Astrocyte of the hippocampus (primary cell): ENCODE measurements around the gene CCR5AS.

Source experiments
- DNase-seq: peaks from one replicate; pipeline ENCODE4 v3.0.0; 2011; ENCODE audit warnings: low read depth, low spot score

The CCR5AS gene

DNA sequence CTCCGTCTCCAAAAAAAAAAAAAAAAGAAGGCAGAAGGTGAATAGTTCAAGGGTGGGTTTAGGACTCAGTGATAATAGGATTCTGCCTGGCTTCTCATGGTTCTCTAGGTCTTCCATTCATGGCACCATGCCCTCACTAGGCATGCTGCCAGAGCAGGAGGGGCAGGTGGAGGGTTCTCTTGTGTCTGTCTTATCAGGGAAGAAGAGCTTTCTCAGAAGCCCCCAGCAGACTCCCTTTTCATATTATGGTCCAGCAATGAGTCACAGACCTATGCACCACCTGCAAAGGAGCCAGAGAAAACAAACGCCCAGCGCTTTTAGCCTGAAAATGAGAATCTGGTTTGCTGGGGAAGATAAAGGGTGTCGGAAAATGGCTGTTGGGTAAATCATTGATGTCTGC lies 50.0 kb downstream of the CCR5AS start:
- no peak for DNase-seq

DNA sequence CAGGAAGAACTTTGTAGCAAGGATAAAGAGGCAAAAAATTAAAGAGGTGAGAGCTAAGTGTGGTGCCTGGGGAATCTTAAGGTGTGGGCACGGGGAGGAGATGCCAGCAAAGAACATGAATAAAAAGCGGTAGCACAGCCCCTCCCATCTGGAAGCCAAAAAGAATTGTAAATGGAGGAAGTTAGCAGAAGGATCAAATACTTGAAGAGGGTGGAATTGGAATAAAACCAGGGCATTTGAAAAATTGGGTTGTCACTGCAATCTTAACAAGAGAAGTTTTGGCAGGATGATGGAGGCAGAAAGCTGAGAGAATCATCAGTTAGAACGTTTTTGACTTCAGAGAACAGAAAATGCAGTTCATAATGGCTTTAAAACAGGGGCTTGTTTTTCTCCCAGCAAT lies 50.6 kb downstream of the CCR5AS start:
- no peak for DNase-seq

DNA sequence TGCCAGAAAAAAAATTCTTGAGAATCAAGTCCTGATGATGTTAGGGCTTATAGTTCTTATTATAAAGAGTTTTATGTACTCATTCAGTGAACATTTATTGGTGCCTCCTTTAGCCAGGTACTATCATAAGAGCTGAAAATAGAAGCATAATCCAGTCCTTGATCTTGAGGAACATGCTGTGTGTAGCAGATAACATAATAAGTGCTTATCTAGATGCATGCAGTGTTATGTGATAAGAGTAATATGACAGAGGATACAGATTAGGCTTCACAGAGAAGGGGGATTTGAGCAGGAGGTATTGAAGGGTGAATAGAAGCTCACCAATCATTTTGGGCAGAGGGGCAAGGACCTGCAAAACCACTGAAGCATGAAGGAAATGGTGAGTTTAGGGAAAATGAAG lies 51.9 kb downstream of the CCR5AS start:
- no peak for DNase-seq

DNA sequence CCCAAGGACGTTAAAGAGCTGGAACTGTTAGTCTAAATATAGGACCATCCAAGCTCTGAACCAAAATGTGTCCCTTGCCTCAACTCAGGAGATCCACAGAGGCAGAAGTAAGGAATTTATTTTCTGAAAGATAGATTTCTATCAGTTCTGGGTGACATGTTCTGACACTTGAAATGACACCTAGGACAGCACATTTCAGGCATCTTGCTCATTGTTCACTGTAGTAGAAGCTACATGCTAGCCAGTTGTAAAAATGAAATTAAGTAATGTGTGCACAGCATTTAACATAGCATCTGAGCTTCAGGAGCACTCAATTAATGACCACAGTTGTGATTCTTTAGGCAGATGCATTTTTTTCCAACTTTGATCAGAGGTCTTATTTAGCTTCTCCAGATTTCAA lies 52.4 kb downstream of the CCR5AS start:
- DNase-seq: no peak

DNA sequence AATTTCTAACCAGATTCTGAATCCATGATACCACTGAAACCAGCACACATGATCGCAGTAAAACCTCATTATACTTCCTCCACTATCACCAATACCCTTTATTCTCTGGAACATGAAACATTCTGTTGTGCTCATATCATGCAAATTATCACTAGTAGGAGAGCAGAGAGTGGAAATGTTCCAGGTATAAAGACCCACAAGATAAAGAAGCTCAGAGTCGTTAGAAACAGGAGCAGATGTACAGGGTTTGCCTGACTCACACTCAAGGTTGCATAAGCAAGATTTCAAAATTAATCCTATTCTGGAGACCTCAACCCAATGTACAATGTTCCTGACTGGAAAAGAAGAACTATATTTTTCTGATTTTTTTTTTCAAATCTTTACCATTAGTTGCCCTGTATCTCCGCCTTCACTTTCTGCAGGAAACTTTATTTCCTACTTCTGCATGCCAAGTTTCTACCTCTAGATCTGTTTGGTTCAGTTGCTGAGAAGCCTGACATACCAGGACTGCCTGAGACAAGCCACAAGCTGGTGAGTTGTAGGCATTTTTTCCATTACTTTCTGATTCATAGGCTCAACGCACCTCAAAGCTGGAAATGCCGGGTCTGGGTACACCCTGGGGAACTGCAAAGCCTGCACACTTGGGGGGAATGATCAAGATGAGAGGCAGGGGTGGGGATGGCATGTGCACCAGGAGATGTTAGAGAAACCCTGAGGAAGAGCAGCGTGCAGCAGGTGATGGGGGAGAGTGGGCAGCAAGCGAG lies 53.0 kb downstream of the CCR5AS start, which contains the start of gene CCR2:
Gene CCR2, plus strand, starts transcription at position 465 of the 764 bp plus-strand sequence. CDS start 3,417 bp downstream, outside the sequence.
- peak; percentile 27 for DNase-seq

DNA sequence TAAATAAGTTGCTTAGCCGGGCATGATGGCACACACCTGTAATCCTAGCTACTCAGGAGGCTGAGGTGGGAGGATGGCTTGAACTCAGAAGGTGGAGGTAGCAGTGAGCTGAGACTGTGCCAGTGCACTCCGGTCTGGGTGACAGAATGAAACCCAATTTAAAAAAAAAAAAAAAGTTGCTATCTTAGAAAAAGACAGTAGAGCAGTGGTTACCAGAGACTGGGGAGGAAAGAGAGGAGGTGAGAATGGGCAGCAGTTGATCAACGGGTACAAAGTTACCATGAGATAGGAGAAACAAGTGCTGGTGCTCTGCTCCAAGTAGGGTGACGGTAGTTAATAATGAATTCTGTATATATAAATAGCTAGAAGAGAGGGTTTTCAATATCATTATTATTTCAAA lies 53.8 kb downstream of the CCR5AS start:
- no peak for DNase-seq

DNA sequence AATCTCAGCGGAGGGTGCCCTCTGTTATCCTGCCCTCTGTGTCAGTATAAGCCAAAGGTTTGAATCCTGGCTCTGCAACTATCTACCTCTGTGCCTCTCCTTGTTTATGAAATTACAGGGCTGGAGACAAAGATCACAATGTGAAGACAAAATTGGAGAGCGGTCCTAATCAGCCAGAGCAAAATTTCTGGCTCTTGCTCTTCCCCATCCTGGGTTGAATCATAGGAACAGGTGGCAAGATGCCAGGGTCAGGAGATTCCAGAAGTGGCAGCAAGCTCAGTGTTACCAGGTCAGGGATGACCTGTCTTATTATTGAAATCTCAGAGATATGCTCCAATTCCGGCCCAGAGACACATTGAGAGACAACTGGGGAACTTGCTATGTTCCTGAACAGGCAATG lies 55.2 kb downstream of the CCR5AS start:
- no peak for DNase-seq

DNA sequence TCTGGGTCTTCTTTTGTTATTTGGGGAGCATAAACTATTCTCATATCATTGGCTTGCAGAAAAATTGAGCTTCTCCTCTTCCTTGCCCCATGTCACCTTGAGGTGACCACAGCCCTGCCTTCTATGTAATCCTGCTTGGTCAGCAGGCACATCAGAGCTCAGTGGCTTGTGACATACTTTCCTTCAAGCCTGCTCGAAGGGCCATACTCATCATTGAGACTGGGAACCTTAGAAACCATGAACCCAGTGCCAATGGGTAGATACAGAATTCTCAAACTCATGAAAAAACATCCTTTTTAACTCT lies 56.7 kb downstream of the CCR5AS start:
- no peak for DNase-seq

DNA sequence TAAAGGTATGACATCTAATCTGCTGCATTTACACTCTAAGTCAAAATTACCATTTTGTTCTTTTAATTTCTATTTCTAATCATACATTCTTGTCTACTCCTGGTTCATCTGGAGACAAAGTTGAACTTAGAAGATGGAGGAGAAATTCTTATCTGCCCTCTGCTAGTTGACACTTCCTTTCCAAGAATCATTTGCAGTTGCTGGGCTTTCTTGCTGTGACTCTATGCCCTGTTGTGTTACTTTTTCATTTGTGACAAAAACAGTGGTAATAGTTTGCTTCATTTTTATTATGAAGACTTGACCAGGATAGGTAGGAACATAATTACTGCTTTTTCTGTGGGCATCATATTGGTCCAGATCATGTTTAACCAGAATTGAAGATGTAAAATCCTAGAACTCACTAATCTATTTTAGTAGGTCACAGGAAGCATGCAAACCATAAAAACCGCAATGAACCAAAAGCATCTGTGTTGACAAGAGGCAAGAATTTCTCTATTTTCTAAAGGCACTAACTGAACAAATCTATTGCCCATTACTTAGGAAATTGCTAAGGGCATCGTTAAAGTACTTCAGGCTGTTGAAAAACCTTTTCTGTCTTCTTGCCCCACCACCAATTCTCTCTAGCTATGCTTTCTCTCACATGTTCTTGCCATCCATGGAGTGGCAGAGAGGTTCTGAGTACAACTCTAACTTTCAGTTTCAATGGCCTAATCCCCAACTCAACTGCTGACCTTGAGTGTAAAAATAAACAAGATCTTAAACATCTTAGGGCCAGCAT lies 57.2 kb downstream of the CCR5AS start:
- DNase-seq: no peak

DNA sequence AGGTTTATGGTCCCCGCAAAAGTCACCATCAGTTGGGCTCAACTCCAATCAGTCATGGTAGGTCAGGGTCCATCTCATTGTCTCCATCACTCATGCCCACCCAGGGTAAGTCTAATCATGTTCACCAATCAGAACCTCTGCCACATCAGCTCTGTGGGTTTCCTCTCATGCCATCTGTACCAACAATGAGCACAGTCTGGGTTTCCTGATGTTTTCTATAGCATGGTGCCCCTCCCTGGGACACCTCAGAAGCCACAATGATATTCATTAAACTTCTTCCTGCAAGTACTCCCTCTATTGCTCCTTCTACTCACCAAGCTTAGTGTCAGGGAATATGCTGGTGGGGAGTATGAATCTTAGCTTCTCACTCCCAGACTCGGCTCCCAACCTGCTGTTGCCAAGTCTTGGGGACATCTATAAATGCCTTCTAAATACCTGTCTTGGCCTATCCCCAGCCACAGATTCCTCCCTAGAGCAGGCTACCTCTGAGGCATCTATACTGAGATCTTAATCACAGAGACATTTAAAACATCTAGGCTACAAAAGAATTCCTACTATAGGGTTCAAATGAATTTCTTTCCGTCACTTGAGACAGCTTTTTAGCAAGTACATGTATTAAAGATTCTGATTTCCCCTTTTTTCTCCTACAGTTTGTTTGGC lies 57.9 kb downstream of the CCR5AS start:
- no peak for DNase-seq

DNA sequence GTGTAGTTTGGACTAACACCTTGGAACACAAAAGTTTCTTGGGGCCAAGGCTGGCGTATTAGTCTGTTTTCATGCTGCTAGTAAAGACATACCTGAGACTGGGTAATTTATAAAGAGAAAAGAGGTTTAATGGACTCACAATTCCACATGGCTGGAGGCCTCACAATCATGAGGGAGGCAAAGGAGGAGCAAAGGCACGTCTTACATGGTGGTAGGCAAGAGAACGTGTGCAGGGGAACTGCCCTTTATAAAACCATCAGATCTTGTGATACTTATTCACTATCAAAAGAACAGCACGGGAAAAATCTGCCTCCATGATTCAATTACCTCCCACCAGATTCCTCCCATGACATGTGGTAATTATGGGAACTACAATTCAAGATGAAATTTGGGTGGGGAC lies 62.4 kb downstream of the CCR5AS start:
- no peak for DNase-seq

DNA sequence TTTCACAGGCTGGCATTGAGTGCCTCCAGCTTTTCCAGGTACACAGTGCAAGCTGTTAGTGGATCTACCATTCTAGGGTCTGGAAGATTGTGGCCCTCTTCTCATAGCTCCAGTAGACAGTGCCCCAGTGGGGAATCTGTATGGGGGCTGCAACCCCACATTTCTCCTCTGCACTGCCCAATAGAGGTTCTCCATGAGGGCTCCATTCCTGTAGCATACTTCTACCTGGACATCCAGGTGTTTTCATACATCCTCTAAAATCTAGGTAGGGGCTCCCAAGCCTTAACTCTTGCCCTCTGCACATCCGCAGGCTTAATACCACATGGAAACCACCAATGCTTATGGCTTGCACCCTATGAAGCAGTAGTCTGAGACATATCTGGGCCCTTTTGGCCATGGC lies 68.0 kb downstream of the CCR5AS start:
- DNase-seq: no peak

DNA sequence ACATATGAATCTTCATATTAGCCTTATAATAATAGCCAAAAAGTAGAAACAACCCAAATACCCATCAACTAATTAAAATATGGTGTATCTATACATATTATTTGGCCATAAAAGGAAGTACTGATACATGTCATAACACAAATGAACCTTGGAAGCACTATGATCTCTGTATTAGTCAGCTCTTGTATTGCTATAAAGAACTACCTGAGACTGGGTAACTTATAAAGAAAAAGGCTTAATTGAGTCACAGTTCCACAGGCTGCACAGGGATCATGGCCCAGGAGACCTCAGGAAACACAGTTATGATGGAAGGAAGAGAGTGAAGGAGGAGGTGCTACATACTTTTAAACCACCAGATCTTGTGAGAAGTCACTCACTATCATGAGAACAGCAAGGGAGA lies 69.0 kb downstream of the CCR5AS start:
- no peak for DNase-seq

DNA sequence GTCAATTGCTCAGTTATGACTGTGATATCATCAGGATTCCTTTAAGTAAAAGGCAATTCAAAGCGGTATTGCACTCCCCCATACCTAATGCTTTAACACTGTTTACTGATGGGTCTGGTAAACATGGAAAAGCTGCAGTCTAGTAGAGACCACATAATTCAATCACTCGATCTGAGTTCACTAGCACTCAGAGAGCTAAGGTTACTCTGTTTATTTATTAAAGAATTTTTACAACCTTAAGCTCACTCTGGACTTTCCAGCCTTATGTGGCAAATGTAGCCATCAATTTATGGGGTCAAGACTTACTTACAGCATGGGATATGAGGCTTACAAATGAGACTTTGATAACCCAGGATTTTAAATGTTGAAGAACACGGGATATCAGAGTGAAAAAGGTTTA lies 71.3 kb downstream of the CCR5AS start:
- no peak for DNase-seq

DNA sequence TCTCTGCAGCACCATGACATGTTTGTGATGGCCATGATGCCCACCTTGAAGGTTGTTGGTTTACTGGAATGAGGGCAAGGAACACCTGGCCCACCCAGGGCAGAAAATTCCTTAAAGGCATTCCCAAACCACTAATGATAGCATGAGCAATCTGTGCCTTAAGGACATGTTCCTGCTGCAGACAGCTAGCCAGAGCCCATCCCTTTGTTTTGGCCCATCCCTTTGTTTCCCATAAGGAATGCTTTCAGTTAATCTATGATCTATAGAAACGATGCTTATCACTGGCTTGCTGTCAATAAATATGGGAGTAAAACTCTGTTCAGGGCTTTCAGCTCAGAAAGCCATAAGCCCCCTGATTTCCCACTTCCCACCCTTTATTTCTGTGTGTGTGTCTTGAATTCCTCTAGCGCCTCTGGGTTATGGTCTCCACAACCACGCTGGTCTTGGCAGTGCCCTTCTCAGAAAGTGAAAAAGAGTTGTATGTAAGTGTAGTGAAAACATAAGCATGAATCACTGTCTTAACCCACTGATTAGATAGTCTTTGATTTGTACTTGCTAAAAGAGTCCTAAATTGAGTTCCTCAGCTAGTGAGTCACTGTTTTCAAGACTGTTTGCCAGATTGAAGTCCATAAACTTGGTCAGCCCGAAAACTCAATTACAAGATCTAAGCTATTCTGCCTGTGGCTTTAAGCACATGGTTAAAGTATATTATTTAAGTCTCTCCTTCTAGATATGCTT lies 72.0 kb downstream of the CCR5AS start:
- peak; percentile 79 for DNase-seq

DNA sequence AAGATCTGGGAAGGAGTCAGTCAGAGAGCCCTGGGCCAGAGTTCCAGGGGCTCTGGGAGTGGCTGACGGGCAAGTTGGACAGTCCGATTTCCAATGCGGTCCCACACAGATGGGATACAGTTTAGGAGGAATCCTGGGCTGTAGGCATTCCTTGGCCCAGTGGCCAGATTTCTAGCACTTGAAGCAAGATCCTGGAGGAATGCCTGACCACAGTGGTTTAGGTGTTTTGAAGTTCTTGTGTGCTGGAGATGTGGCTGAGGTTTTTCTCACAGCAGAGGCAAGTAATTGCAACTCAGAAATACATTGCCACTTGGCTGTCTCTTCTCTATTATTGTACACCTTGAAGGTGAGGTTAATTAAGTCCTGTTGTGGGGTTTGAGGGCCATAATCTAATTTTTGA lies 76.2 kb downstream of the CCR5AS start:
- DNase-seq: peak; percentile 69

DNA sequence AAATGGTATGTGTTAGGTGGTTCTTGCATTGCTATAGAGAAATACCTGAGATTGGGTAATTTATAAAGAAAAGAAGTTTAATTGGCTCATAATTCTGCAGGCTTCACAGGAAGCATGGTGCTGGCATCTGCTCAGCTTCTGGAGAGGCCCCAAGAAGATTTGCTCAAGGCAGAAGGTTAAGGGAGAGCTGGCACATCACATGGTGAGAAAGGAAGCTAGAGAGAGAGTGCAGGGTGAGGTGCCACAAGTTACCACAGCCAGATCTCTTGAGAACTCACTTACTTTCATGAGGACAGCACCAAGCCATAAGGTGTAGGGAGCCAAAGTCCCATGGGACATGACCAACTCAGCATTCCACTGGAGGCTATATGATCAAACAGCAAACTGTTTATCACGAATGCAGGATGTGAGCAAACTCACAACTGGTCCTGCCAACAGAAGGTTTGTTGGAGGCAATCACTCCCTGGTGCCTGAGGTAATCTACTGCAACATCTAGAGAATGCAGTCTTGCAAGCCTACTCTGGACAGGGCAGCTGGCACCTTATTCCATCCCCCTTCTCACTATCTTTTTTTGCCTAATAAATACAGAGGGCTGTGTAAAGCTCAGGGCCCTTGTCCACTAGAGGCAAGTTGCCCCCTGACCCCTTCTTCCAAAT lies 81.1 kb downstream of the CCR5AS start:
- DNase-seq: no peak

DNA sequence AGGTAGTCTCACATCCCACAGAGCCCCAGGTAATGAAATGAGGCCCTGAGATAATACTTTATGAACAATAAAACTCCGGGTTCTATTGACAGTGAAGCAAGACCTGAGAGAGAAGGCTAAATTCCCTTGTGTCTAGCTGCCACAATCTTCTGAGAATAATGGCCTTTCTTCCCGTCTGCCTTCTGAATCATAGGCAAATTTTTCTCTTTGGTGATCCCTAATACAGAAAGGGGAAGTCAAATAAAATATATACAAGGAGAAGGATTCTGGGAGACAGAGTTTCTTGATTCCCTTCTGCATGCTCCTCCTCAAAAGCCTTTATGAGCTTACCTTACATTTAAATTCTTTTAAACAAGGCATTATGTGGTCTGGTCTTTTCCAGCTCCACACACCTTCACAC lies 82.8 kb downstream of the CCR5AS start:
- no peak for DNase-seq

DNA sequence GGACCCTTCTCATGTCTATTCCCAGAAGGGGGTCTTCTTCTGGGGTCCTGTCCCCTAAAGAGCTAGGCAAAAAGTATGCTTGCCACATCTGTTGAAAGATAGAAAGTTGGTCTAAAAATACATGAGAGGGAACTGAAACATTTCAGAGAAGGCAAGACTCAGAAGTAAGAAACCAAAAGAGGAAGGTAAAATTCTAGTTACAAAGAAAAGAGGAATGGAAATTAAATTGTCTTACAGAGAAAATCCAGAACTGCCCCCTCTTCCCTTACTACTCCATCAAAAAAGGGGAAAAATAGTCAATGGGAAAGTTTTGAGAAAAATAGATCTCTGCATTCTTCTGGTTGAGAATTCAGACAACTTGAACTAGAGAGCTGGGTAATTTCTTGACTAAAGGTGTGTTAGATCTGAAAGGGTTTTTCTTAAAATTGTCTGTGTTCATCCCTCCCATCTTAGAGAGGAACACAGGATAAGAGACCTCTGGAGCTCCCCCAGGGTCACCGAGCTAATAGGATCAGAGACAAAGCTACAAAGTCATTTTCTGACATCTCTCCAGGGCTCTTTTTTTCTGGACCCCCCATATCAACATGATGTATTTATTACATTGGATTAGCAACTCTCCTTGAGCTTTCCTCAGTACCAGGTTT lies 85.3 kb downstream of the CCR5AS start:
- DNase-seq: no peak

DNA sequence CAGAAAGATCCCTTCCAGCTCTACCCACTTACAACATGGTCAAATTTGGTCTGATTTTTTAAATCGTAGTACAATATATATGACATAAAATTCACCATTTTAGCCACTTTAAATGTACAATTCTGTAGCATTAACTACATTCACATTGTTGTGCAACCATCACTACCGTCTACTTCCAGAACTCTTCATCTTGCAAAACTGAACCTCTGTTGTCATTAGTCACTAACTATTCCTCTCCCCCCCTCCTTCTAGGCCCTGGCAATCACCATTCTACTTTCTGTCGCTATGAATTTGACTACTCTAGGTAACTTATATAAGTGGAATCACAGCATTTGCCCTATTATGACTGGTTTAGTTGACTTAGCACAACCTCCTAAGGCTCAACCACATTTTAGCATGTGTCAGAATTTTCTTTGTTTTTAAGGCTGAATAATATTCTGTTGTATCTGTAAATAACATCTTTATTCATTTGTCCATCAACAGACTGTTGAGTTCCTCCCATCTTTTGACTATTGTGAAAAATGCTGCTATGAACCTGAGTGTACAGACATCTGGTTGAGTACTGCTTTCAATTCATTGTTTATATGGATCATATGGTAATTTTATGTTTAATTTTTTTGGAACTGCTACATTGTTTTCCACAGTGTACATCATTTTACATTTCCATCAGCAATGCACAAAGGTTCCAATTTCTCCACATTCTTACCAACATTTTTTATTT lies 88.5 kb downstream of the CCR5AS start:
- no peak for DNase-seq
